Transverse colon (tissue), 4 donors: ENCODE results near the gene ZNF853.

Experiments
- EP300 ChIP-seq: sonication (generic); formaldehyde crosslinking; IDR thresholded peaks from one replicate; pipeline ENCODE4 v1.6.1; 2017; ENCODE audit warnings: antibody characterized with exemption, low read depth
- POLR2A ChIP-seq: fragments of 450-650 bp; IDR thresholded peaks from one replicate; pipeline ENCODE4 v1.6.1; 2016; ENCODE audit warnings: antibody characterized with exemption, mild to moderate bottlenecking, moderate library complexity
- POLR2AphosphoS5 ChIP-seq, 3 donors: sonication (generic); formaldehyde crosslinking; IDR thresholded peaks; one replicate each; pipeline ENCODE4 v1.6.1; 2016; ENCODE audit warnings: antibody characterized with exemption in 3 of 3
- TF ChIP-seq, protein P1 (sequence below), 5 experiments: fragments of 200-600 bp in 3 of 5; fragments of 450-650 bp in 2 of 5; sonication (generic) in 3 of 5; IDR thresholded peaks; 1 replicate in 2 of 5; 2 replicates in 3 of 5; pipeline ENCODE4 v1.5.1; 2016 to 2017; ENCODE audit warnings: antibody characterized with exemption in 5 of 5, inconsistent platforms in 3 of 5, mild to moderate bottlenecking in 2 of 5, moderate library complexity in 1 of 5

DNA sequence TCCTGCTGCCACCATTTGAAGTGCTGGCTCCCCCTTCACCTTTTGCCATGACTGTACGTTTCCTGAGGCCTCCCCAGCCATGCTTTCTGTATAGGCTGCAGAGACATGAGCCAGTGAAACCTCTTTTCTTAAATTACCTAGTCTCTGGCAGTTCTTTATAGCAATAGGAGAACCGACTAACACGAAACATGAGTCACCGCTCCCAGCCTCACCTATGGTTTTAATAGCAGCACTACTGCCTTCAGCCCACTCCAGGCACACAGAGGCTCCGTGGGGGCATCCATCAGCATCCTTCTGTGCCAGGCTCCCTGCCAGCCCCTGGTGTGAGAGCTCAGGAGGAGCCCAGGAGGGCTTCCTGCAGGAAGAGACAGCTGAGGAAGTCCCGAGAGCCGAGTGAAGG, 16.2 kb downstream of the ZNF853 start:
- TF ChIP-seq POLR2A (no peak), EP300 (no peak), POLR2AphosphoS5 (IDR thresholded peaks at IDR 0.05) (no peak)
- TF ChIP-seq, protein P1, sequence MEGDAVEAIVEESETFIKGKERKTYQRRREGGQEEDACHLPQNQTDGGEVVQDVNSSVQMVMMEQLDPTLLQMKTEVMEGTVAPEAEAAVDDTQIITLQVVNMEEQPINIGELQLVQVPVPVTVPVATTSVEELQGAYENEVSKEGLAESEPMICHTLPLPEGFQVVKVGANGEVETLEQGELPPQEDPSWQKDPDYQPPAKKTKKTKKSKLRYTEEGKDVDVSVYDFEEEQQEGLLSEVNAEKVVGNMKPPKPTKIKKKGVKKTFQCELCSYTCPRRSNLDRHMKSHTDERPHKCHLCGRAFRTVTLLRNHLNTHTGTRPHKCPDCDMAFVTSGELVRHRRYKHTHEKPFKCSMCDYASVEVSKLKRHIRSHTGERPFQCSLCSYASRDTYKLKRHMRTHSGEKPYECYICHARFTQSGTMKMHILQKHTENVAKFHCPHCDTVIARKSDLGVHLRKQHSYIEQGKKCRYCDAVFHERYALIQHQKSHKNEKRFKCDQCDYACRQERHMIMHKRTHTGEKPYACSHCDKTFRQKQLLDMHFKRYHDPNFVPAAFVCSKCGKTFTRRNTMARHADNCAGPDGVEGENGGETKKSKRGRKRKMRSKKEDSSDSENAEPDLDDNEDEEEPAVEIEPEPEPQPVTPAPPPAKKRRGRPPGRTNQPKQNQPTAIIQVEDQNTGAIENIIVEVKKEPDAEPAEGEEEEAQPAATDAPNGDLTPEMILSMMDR (IDR thresholded peaks at IDR 0.05) = no peak
